Adrenal gland (tissue), 12 donors: ENCODE measurements around the gene FARP1. TPM values are rescaled to one million over a fixed set of nuclear protein-coding genes. Genes with fewer than 3 reads are reported as not detected.

ENCODE experiments used
- DNase-seq, 7 donors: peaks; one replicate each; pipeline ENCODE4 v3.0.0-alpha.2; 2019 to 2020
- H3K27ac ChIP-seq, 5 donors: fragments of 200-600 bp; sonication (generic) in 4 of 5; 1 replicate in 3 of 5; 2 replicates in 2 of 5; pipeline versions ENCODE4 v1.5.1 to v1.8.0; 2016 to 2020; ENCODE audit warnings: mild to moderate bottlenecking in 1 of 5
- H3K27me3 ChIP-seq: fragments of 200-600 bp; 2 replicates; pipeline ENCODE4 v1.8.0; 2021
- H3K36me3 ChIP-seq, 2 donors: fragments of 200-600 bp; replicated peaks in 1 of 2; 1 replicate in 1 of 2; 2 replicates in 1 of 2; pipeline versions ENCODE4 v1.5.1 to v1.8.0; 2018 to 2022
- H3K4me1 ChIP-seq, 2 donors: fragments of 200-600 bp; replicated peaks in 1 of 2; 1 replicate in 1 of 2; 2 replicates in 1 of 2; pipeline versions ENCODE4 v1.5.1 to v1.8.0; 2018 to 2021
- H3K4me3 ChIP-seq, 4 donors: fragments of 200-600 bp; sonication (generic) in 3 of 4; one replicate each; pipeline ENCODE4 v1.5.1; 2016 to 2018
- H3K9me3 ChIP-seq, 3 donors: fragments of 200-600 bp; sonication (generic) in 1 of 3; replicated peaks in 1 of 3; 1 replicate in 2 of 3; 2 replicates in 1 of 3; pipeline versions ENCODE4 v1.5.1 to v1.8.0; 2016 to 2021
- CTCF ChIP-seq, 6 experiments: fragments of 450-650 bp in 4 of 6; fragments of 200-600 bp in 2 of 6; sonication (generic) in 1 of 6; IDR thresholded peaks; 1 replicate in 5 of 6; 2 replicates in 1 of 6; pipeline versions ENCODE4 v1.5.1 to v1.8.0; 2016 to 2021; ENCODE audit warnings: antibody characterized with exemption in 6 of 6, mild to moderate bottlenecking in 2 of 6, moderate library complexity in 1 of 6
- POLR2A ChIP-seq, 2 donors: fragments of 450-650 bp; IDR thresholded peaks; one replicate each; pipeline ENCODE4 v1.6.1; 2017; ENCODE audit warnings: antibody characterized with exemption in 2 of 2, mild to moderate bottlenecking in 2 of 2, moderate library complexity in 1 of 2
- WGBS, 4 donors: extraction: QIAGEN DNeasy Blood & Tissue Kit in 2 of 4; methylation state at CpG; one replicate each; pipeline versions ENCODE4 v1.1.5 to v1.1.7; 2013 to 2017; 5-methylcytosine and 5-hydroxymethylcytosine counted together
- intact Hi-C, 2 donors: fragments of 100-400 bp; cut with DNase I; formaldehyde crosslinking; loops; one replicate each; pipeline versions ENCODE4 v1.14.1 to v1.15.0; 2022 to 2023
- polyA plus RNA-seq, 3 donors: library from polyadenylated mRNA; stranded (reverse); fragments of 200-250 nt in 2 of 3; fragments of 350-450 nt in 1 of 3; fragmentation: Illumina TruSeq in 1 of 3; extraction: RNeasy Lipid Tissue Mini Kit (QIAGEN cat#74804) in 1 of 3; gene quantifications; one replicate each; pipeline ENCODE4 v1.2.3, GENCODE V29; 2013 to 2014
- total RNA-seq, 9 donors: library from RNA; depleted of rRNA in 4 of 9; stranded (reverse); fragments of >200 nt in 4 of 9; fragments of 120-200 nt in 1 of 9; fragmentation: NEBNext Ultra II Directional in 1 of 9; extraction: Animal tissue kit (Norgen Biotek cat#: 25700) in 1 of 9; gene quantifications; one replicate each; pipeline versions ENCODE4 v1.1.0 to v1.2.4, GENCODE V29; 2013 to 2023
- donor health status: healthy with polysubstance abuse.
- donor health status: Bipolar disorder and iron deficiency.
- donor health status: DM: yes; HTN: yes; CAD: no.
- donor health status: DM: no; HTN: no; CAD: no.
- donor health status: DM: no; HTN: no; CAD: no.
- donor health status: DM: yes; HTN: yes; CAD: no.

The FARP1 gene
- total and polyA plus RNA-seq, 12 donors = 27.1 to 304 (median 71.6) TPM

- no peak overlapping the region for H3K27ac ChIP-seq
- peaks cover 8% of the 10 kb centered on the region in 2 donors for H3K4me1 ChIP-seq
- TF ChIP-seq CTCF (IDR thresholded peaks at IDR 0.05) (no peak), POLR2A (IDR thresholded peaks at IDR 0.05) (no peak)
- no peaks in the 10 kb centered on the region for H3K9me3 ChIP-seq
- no peak for DNase-seq
- intact Hi-C loops = no loop called here
- H3K4me3 ChIP-seq = no peak overlapping the region
- no peaks in the 10 kb centered on the region for H3K36me3 ChIP-seq
- no peaks in the 10 kb centered on the region for H3K27me3 ChIP-seq
- WGBS, 4 donors = 91 to 97% (median 92%) methylated on average over 7 of the region's 7 CpGs
Observed at GRCh38 chr13:98312606-98313005, 169.7 kb downstream of the FARP1 start.

- H3K4me3 ChIP-seq = no peak overlapping the region
- TF ChIP-seq POLR2A (IDR thresholded peaks at IDR 0.05) = no peak
- TF ChIP-seq CTCF (IDR thresholded peaks at IDR 0.05) = no peak
- WGBS, 4 donors = 80 to 88% (median 85%) methylated on average over 16 to 20 of the region's 20 CpGs
- no peaks in the 10 kb centered on the region for H3K27me3 ChIP-seq
- no peak for DNase-seq
- H3K36me3 ChIP-seq = no peaks in the 10 kb centered on the region
- H3K27ac ChIP-seq = no peak overlapping the region
- peaks cover 1 to 4% of the 10 kb centered on the region in 2 donors for H3K4me1 ChIP-seq
- no peaks in the 10 kb centered on the region for H3K9me3 ChIP-seq
- intact Hi-C loops = no loop called here
Observed at GRCh38 chr13:98313023-98313921, 170.4 kb downstream of the FARP1 start.

DNA sequence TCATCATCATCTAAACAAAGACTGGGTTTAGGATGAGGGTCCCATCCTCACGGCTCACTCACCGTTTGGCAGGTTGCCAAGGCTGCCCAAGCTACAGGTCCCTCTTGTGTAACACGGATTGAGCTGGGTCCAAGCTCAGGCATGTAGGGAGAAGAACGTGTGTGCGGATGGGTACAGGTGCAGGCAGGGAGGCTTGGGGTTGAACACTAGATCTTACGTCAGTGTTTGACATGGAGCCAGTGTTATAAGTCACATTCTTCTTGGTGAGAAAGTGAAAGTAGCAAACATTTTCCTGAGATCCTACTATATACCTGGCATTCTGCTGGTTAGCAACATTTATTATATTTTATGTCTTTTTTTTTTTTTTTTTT is 171.0 kb downstream of the FARP1 start:
- 70 to 91% (median 80%) methylated on average over 5 to 6 of the region's 6 CpGs for WGBS, 4 donors
- Histone ChIP-seq H3K4me3 (no peak overlapping the region), H3K36me3 (no peaks in the 10 kb centered on the region), H3K9me3 (no peaks in the 10 kb centered on the region), H3K27ac (no peak overlapping the region), H3K27me3 (no peaks in the 10 kb centered on the region), H3K4me1 (no peaks in the 10 kb centered on the region)
- no peak for TF ChIP-seq POLR2A (IDR thresholded peaks at IDR 0.05)
- TF ChIP-seq CTCF (IDR thresholded peaks at IDR 0.05) = no peak
- peak in 1 of 7 donors; percentile 17 for DNase-seq
- intact Hi-C loops = no loop called here

DNA sequence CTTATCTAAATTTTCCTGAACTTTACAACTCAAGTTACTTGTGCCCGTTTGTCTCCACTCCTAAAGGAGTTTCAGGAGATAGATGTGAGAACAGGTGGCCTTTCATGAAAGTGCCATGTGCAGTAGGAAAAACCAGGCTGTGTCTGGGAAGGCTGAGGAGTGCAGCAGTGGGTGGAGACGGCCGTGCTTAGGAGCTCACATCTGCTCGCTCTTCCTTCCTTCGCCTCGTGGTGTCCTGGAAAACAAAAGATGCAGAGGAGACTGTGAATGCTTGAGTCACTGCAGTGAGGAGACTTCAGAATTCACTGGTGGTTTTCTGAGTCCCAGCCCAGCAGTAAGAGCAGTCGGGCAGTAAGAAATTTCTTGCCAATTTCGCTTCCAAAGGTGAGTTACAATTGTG is 172.6 kb downstream of the FARP1 start:
- Histone ChIP-seq H3K36me3 (no peaks in the 10 kb centered on the region), H3K27me3 (no peaks in the 10 kb centered on the region), H3K4me3 (no peak overlapping the region), H3K9me3 (no peaks in the 10 kb centered on the region), H3K27ac (no peak overlapping the region), H3K4me1 (no peaks in the 10 kb centered on the region)
- DNase-seq = no peak
- 68 to 76% (median 72%) methylated on average over 8 of the region's 8 CpGs for WGBS, 4 donors
- intact Hi-C loops = no loop called here
- TF ChIP-seq CTCF (IDR thresholded peaks at IDR 0.05) = no peak
- no peak for TF ChIP-seq POLR2A (IDR thresholded peaks at IDR 0.05)
